ENCODE measurements around the gene BMPER.

Gene BMPER

GRCh38 chr7:34191162-34191561 is 285.8 kb downstream of the BMPER start:
- ATAC-seq = no peak
- TF ChIP-seq ZC3H10 (CRISPR knock-in tag; IDR thresholded peaks at IDR 0.05) (no peak), ZNF8 (CRISPR knock-in tag; IDR thresholded peaks at IDR 0.05) (no peak), ISL1 (CRISPR knock-in tag; IDR thresholded peaks at IDR 0.05) (no peak), PATZ1 (CRISPR knock-in tag; IDR thresholded peaks at IDR 0.05; ENCODE audit: borderline replicate concordance) (no peak), ESRRG (CRISPR knock-in tag; IDR thresholded peaks at IDR 0.05) (no peak), CSRNP3 (CRISPR knock-in tag; IDR thresholded peaks at IDR 0.05) (no peak), SNAI2 (CRISPR knock-in tag; IDR thresholded peaks at IDR 0.05) (no peak), GLIS3 (CRISPR knock-in tag; IDR thresholded peaks at IDR 0.05) (no peak), ARNTL (CRISPR knock-in tag; IDR thresholded peaks at IDR 0.05; ENCODE audit: borderline replicate concordance, low read depth) (no peak)
- TF ChIP-seq, protein P1, sequence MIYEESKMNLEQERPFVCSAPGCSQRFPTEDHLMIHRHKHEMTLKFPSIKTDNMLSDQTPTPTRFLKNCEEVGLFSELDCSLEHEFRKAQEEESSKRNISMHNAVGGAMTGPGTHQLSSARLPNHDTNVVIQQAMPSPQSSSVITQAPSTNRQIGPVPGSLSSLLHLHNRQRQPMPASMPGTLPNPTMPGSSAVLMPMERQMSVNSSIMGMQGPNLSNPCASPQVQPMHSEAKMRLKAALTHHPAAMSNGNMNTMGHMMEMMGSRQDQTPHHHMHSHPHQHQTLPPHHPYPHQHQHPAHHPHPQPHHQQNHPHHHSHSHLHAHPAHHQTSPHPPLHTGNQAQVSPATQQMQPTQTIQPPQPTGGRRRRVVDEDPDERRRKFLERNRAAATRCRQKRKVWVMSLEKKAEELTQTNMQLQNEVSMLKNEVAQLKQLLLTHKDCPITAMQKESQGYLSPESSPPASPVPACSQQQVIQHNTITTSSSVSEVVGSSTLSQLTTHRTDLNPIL (CRISPR knock-in tag; IDR thresholded peaks at IDR 0.05; ENCODE audit: low read depth) = no peak

DNA sequence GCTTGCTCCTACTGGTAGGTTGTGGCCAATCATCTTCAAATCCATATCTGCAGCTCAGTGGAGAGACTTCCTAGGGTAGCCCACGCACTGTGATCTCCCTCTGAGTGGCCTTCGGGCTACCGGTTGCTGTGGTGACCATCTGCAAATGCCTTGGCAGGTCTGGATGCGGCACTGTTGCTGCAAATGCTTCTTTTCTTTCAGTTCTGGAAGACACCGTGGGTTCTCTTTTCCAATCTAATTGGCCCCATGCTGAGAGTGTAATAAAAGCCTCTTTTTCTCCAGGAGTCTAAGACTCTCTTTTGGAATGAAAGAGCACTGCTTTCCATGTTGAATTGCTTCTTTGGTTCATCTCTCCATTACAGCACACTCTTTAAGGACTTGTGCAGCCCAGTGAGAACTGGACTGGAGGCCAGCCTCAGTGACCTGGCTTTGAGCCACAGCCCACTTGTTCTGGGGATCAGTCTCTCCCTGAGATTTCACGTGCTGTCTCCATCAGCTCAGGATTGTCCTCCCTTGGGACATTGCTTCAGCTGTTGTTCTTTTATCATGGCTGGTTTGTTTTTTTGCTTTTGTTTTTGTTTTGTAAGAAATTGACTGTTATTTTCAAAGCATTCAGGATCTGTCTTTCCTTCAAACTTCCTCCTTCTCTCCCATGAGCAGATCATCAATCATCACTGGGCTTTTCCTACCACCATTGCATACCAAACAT is 286.6 kb downstream of the BMPER start:
- TF ChIP-seq ZNF565 (CRISPR knock-in tag; conservative IDR thresholded peaks at IDR 0.05; ENCODE audit: low read depth) = no peak
- TF ChIP-seq ARNTL (CRISPR knock-in tag; IDR thresholded peaks at IDR 0.05; ENCODE audit: borderline replicate concordance, low read depth) = no peak
- TF ChIP-seq PPARA (CRISPR knock-in tag; IDR thresholded peaks at IDR 0.05; ENCODE audit: borderline replicate concordance) = no peak
- no peak for TF ChIP-seq ZNF8 (CRISPR knock-in tag; IDR thresholded peaks at IDR 0.05)
- TF ChIP-seq ZFP3 (CRISPR knock-in tag; IDR thresholded peaks at IDR 0.05) = no peak
- TF ChIP-seq TOX (CRISPR knock-in tag; IDR thresholded peaks at IDR 0.05; ENCODE audit: borderline replicate concordance) = no peak
- TF ChIP-seq TSHZ2 (CRISPR knock-in tag; IDR thresholded peaks at IDR 0.05) = no peak
- TF ChIP-seq BACH2 (CRISPR knock-in tag; IDR thresholded peaks at IDR 0.05; ENCODE audit: borderline replicate concordance) = no peak
- TF ChIP-seq CSRNP3 (CRISPR knock-in tag; IDR thresholded peaks at IDR 0.05) = no peak
- no peak for ATAC-seq

DNA sequence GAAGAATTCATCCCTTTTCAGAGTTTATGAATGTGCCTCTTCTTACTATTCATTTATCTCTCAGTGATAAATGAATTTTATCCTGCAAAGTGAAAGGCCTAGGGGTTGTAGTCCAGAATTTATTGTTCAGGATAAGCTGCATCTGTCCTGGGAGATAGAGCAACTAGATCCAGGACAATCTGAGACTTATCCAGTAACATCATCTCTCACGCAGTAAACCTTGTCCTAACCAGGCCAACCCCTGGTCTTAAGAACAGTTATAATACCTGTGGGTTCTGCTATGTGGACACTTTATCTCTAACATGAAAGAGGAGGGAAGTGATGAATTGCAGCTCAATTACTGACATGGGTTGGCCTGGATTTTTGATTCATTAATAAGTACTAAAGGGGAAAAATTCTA is 287.6 kb downstream of the BMPER start:
- no peak for ATAC-seq
- no peak for TF ChIP-seq TOX (CRISPR knock-in tag; IDR thresholded peaks at IDR 0.05; ENCODE audit: borderline replicate concordance)
- no peak for TF ChIP-seq OSR1 (CRISPR knock-in tag; IDR thresholded peaks at IDR 0.05)
- TF ChIP-seq, protein P1 (CRISPR knock-in tag; IDR thresholded peaks at IDR 0.05; ENCODE audit: low read depth) = no peak
- TF ChIP-seq PATZ1 (CRISPR knock-in tag; IDR thresholded peaks at IDR 0.05; ENCODE audit: borderline replicate concordance) = no peak
- no peak for TF ChIP-seq BACH2 (CRISPR knock-in tag; IDR thresholded peaks at IDR 0.05; ENCODE audit: borderline replicate concordance)
- no peak for TF ChIP-seq ESRRG (CRISPR knock-in tag; IDR thresholded peaks at IDR 0.05)
- TF ChIP-seq ZNF8 (CRISPR knock-in tag; IDR thresholded peaks at IDR 0.05) = no peak
- TF ChIP-seq TCF4 (CRISPR knock-in tag; IDR thresholded peaks at IDR 0.05; ENCODE audit: borderline replicate concordance) = no peak
- TF ChIP-seq ZFP30 (CRISPR knock-in tag; IDR thresholded peaks at IDR 0.05) = no peak
- TF ChIP-seq POU6F1 (CRISPR knock-in tag; IDR thresholded peaks at IDR 0.05; ENCODE audit: borderline replicate concordance, low read depth) = no peak
- no peak for TF ChIP-seq RARB (CRISPR knock-in tag; IDR thresholded peaks at IDR 0.05)
- no peak for TF ChIP-seq PPARA (CRISPR knock-in tag; IDR thresholded peaks at IDR 0.05; ENCODE audit: borderline replicate concordance)

Measured in SK-N-SH treated with all-trans-retinoic acid at 6 μM for 48 hours (cell line).